GM21526 (cell line): ENCODE results near the gene C1orf159.

Source experiments
- ATAC-seq: cut with Tn5 transposase; IDR thresholded peaks from one replicate; pipeline ENCODE4 v1.9.1; 2021; ENCODE audit warnings: moderate library complexity; ENCODE audit not compliant: unreplicated experiment, low FRiP score

C1orf159 gene

GRCh38 chr1:1132956-1133750, 17.3 kb upstream of the C1orf159 start:
- no peak for ATAC-seq

- ATAC-seq: no peak
Observed at GRCh38 chr1:1132042-1132950, 16.4 kb upstream of the C1orf159 start.

- ATAC-seq: no peak
Observed at GRCh38 chr1:1130206-1131120, 14.6 kb upstream of the C1orf159 start.

- no peak for ATAC-seq
Observed at GRCh38 chr1:1129381-1129821, 13.5 kb upstream of the C1orf159 start.

- no peak for ATAC-seq
Observed at GRCh38 chr1:1128454-1129139, 12.7 kb upstream of the C1orf159 start.

- no peak for ATAC-seq
Observed at GRCh38 chr1:1127551-1128451, 11.9 kb upstream of the C1orf159 start.

GRCh38 chr1:1125945-1126344, 10.1 kb upstream of the C1orf159 start:
- no peak for ATAC-seq

DNA sequence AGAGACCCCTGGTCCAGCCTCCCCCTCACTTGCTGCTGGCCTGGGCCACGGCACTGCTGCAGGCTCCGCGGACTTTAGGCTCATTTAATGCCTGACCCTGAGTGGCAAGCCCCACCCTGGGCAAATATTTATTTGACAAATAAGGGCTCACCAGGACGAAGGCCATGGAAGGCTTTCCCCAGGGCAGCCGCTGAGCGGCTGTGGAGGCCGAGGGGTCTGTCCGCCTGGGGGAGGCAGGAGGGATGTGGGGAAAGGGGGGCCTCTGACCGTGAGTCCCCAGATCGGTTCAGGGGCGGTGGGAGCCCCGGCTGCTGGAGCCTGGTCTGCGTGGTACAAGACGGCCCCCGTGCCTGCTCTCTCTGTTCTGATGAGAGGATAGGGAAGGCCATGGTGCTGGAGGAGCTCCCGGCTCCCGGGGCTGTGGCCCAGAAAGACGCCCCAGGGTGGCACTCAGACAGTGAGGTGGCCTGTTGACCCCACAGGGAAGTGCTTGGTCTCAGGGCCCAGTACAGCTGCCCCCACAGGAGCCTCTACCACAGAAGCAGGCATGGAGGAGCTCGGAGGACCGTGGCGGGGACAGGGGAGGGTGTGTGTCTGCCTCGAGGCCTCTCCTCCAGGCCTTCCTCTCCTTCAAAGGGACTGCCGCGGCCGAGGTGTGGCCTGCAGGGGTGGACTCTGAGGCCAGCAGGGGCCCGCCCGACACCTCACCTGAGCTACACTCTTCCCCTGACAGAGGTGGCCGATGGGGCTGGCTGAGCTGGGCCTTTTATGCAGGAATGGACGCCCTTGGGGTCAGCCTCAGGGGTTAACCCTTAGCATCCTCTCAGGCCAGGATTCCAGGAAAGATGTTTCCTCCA, 9.1 kb upstream of the C1orf159 start:
- no peak for ATAC-seq

GRCh38 chr1:1124508-1124785, 8.6 kb upstream of the C1orf159 start:
- no peak for ATAC-seq

DNA sequence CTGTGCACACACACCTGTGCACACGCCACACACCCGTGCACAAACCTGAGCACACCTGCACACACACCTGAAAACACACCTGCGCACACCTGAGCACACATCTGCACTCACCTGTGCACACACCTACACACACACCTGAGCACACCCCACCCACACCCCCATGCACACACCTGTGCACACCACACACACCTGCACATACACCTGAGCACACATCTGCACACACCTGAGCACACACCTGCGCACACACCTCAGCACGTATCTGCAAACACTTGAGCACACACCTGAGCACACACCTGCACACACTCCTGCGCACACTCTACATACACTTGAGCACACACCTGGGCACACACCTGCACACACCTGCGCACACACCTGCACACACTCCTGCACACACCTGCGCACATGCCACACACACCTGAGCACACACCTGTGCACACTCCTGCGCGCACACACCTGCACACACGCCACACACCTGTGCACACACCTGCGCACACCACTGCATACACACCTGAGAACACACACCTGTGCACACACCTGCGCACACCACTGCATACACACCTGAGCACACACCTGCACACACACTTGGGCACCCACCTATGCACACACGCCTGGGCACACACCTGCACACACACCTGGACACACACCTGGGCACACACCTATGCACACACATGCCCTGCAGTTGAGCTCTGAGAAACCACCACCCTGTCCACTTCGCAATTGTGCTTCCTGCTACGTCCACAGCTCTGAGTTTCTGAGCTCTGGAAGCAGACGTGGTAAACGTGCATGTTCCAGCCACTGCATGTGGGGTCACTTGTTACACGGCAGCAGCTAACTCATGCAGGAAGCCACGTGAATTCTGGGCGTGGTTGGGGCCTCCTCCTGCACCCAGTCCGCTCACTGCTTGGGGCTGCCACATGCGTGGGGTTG, 8.0 kb upstream of the C1orf159 start:
- no peak for ATAC-seq

- ATAC-seq: no peak
Observed at GRCh38 chr1:1122981-1123480, 7.1 kb upstream of the C1orf159 start.

DNA sequence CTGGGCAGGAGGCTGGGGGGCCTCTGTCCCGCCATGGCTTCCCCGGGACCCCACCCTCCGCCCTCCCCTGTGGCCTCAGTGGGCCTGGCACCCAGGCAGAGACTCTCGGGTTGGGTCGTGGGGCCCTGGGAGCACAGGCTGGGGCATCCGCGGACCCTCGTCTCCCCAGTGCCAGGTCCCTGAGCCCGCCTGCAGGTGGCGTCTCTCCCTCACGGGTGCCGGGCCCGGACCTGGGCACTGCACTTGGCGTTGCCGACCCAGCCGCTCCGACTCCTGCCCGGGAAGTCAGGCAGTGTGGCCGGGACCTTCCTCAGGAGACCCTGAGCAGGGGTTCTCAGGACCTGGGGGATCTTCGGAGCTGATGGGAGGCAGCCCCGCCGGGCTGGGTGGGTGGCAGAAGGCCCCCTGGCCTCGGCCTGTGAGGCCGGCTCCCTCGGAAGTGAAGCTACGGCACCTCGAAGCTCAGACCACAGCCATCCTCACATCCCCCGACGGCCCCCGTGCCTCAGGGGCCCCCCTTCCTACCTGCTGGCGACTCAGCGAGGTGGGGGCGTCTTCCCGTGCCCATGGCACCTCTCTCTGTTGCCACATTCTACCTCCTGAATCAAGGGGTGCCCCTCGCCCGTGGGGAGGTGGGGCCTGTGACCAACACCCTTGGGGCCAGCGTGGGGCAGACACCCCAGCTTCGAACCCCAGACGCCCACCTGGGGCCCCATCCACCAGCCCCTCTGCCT, 6.4 kb upstream of the C1orf159 start:
- ATAC-seq: no peak

GRCh38 chr1:1121611-1122077, 5.8 kb upstream of the C1orf159 start:
- ATAC-seq: no peak

GRCh38 chr1:1120866-1121591, 5.1 kb upstream of the C1orf159 start:
- ATAC-seq: no peak

DNA sequence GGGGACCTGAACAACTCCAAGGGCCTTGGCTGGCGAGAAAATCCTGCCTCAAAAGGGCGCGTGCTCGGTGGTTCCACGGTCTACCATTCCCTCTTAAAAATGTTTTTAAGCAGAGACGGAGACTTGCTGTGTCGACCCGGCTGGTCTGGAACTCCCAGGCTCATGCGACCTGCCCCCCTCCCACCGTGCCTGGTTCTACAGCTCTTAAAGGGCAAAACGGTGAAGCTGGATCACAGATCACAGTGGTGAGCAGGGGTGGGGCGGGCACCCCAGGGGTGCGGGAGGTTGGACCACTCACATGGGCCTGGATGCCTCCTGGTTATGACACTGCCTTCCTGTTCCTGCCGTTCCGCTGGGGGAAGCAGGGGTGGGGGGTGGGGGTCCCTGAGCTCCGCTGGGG, 4.2 kb upstream of the C1orf159 start:
- ATAC-seq: no peak
